Measurements from ENCODE around the gene ARMC9. TPM values are rescaled to one million over a fixed set of nuclear protein-coding genes. Genes with fewer than 3 reads are reported as not detected.

The ARMC9 gene
- total and polyA plus RNA-seq, 2 of the 13 experiments (the other 11 are each of a cell fraction or from before 2014, with no cell fraction given), result 9.1 to 12.8 TPM

DNA sequence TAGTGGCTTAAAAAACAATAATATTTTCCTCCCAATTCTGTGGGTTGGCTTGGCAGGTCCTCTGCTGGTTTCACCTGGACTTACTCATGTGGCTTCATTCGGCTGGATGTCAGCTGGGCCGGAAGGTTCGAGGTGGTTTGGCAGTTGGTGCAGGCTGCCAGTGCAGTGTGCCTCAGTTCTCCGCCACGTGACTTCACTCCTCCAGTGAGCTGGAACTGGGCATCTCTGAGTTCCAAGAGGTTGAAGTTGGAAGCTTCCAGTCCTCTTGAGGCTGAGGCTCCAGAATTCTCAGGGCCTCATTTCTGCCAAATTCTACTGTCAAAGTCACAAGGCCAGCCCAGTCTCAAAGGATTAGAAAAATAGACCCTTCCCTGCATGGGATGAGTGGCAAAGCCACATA, 113.6 kb downstream of the ARMC9 start (continued):
- TF ChIP-seq FIP1L1 (IDR thresholded peaks at IDR 0.05; ENCODE audit: borderline replicate concordance, insufficient read depth, low read depth, low read length) (no peak), MXI1 (IDR thresholded peaks at IDR 0.05; ENCODE audit: borderline replicate concordance, low read depth, low read length) (no peak)

DNA sequence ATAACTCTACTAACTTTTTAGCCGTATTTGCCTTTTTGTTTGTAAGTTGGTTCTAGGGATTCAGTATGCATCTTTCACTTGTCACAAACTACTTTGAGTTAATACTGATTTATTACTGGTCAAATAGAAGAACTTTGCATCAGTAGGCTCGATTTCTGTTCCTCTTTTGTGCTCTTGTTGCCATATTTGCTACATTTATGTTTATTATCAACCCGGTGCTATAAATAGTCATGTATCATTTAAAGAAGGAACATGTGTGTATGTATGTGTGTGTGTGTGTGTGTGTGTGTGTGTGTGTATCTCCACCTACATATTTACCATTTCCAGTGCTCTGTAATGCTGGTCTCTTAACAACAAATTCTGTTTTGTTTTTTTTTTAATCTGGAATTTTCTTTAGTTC, 117.5 kb downstream of the ARMC9 start:
- in situ Hi-C loops (cut with HindIII; ENCODE audit: extremely low pct_ligation_motif_present, low pct_unique_long_range_greater_than_20kb), result no loop called here
- H3K79me2 ChIP-seq (ENCODE audit: insufficient read depth, low read length), result no peaks in the 10 kb centered on the region
- H4K20me1 ChIP-seq (ENCODE audit: insufficient read depth, low read length), result no peaks in the 10 kb centered on the region
- ChIA-PET POLR2A (no interaction called here), CTCF (ENCODE audit: low intra/inter-chr PET ratio, low total read pairs) (no interaction called here)
- intact Hi-C loops (cut with micrococcal nuclease; ENCODE audit: unreplicated experiment), result no loop called here
- DNase-seq (ENCODE audit: low spot score) (no peak), ATAC-seq (no peak), FAIRE-seq (no peak)
- no peaks in the 10 kb centered on the region for H3K27me3 ChIP-seq (ENCODE audit: control insufficient read depth in 1 of 2, insufficient read depth in 2 of 2, low read length in 2 of 2)
- H3K9me3 ChIP-seq (ENCODE audit: low read length), result no peaks in the 10 kb centered on the region
- BruUV-seq (replicated peaks), result no TSS peak
- H3K9ac ChIP-seq (ENCODE audit: insufficient read depth, low read depth, low read length), result no peak overlapping the region
- no peaks in the 10 kb centered on the region; a peak in 2 of 5 replicates for H3K36me3 ChIP-seq (replicated peaks in 1 of 2; ENCODE audit: control insufficient read depth in 1 of 2, insufficient read depth in 2 of 2, low read length in 2 of 2)
- no peak overlapping the region for H3K4me3 ChIP-seq (replicated peaks in 1 of 3; ENCODE audit: insufficient read depth in 1 of 3, low read depth in 2 of 3, low read length in 3 of 3)
- no peak overlapping the region for H2AFZ ChIP-seq (ENCODE audit: low read length)
- no peak overlapping the region for H3K27ac ChIP-seq (ENCODE audit: extremely low read length, insufficient read depth, low read length)
- 82% methylated on average over 3 of the region's 3 CpGs for WGBS (ENCODE audit: low lambda C conversion rate)
- no peak overlapping the region for H3K4me2 ChIP-seq (ENCODE audit: low read depth, low read length)
- TF ChIP-seq ZKSCAN1 (IDR thresholded peaks at IDR 0.05; ENCODE audit: low read length) (no peak), SIN3A (IDR thresholded peaks at IDR 0.05; ENCODE audit: borderline replicate concordance, low read depth, low read length) (no peak), YEATS4 (CRISPR knock-in tag; IDR thresholded peaks at IDR 0.05; ENCODE audit: borderline replicate concordance) (no peak), ZNF746 (CRISPR knock-in tag; IDR thresholded peaks at IDR 0.05) (no peak), HNRNPK (IDR thresholded peaks at IDR 0.05; ENCODE audit: low read depth, low read length, poor library complexity, severe bottlenecking) (no peak), ZNF678 (CRISPR knock-in tag; IDR thresholded peaks at IDR 0.05) (no peak), FOSL2 (CRISPR knock-in tag; IDR thresholded peaks at IDR 0.05) (no peak), ZNF33A (CRISPR knock-in tag; IDR thresholded peaks at IDR 0.05; ENCODE audit: borderline replicate concordance) (no peak)
- TF ChIP-seq, protein P1, sequence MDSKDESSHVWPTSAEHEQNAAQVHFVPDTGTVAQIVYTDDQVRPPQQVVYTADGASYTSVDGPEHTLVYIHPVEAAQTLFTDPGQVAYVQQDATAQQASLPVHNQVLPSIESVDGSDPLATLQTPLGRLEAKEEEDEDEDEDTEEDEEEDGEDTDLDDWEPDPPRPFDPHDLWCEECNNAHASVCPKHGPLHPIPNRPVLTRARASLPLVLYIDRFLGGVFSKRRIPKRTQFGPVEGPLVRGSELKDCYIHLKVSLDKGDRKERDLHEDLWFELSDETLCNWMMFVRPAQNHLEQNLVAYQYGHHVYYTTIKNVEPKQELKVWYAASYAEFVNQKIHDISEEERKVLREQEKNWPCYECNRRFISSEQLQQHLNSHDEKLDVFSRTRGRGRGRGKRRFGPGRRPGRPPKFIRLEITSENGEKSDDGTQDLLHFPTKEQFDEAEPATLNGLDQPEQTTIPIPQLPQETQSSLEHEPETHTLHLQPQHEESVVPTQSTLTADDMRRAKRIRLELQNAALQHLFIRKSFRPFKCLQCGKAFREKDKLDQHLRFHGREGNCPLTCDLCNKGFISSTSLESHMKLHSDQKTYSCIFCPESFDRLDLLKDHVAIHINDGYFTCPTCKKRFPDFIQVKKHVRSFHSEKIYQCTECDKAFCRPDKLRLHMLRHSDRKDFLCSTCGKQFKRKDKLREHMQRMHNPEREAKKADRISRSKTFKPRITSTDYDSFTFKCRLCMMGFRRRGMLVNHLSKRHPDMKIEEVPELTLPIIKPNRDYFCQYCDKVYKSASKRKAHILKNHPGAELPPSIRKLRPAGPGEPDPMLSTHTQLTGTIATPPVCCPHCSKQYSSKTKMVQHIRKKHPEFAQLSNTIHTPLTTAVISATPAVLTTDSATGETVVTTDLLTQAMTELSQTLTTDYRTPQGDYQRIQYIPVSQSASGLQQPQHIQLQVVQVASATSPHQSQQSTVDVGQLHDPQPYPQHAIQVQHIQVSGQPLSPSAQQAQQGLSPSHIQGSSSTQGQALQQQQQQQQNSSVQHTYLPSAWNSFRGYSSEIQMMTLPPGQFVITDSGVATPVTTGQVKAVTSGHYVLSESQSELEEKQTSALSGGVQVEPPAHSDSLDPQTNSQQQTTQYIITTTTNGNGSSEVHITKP (CRISPR knock-in tag; IDR thresholded peaks at IDR 0.05; ENCODE audit: low read depth), result no peak
- TF ChIP-seq, protein P2, sequence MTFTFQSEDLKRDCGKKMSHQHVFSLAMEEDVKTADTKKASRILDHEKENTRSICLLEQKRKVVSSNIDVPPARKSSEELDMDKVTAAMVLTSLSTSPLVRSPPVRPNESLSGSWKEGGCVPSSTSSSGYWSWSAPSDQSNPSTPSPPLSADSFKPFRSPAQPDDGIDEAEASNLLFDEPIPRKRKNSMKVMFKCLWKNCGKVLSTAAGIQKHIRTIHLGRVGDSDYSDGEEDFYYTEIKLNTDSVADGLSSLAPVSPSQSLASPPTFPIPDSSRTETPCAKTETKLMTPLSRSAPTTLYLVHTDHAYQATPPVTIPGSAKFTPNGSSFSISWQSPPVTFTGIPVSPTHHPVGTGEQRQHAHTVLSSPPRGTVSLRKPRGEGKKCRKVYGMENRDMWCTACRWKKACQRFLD (CRISPR knock-in tag; IDR thresholded peaks at IDR 0.05; ENCODE audit: borderline replicate concordance), result no peak
- TF ChIP-seq, protein P3, sequence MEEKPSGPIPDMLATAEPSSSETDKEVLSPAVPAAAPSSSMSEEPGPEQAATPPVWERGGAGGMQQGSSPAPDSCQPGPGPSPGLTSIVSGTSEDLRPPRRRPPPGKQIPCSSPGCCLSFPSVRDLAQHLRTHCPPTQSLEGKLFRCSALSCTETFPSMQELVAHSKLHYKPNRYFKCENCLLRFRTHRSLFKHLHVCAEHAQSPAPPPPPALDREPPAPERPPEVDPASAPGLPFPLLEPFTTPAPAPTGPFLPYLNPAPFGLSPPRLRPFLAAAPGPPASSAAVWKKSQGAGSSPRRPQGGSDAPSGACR (CRISPR knock-in tag; IDR thresholded peaks at IDR 0.05), result no peak
- no peaks in the 10 kb centered on the region for H3K4me1 ChIP-seq (ENCODE audit: insufficient read depth, low read length)

Measured in HepG2 (cell line).